Nephron (organoid): Measurements from ENCODE around the gene SLC22A23.

Source experiments
- H3K27ac Mint-ChIP-seq, 3 experiments: 2 replicates each; pipeline ENCODE4 v1.8.0; 2020; ENCODE audit warnings: mixed read lengths in 3 of 3, mild to moderate bottlenecking in 2 of 3, moderate library complexity in 1 of 3
- H3K27me3 Mint-ChIP-seq: 2 replicates; pipeline ENCODE4 v1.8.0; 2021; ENCODE audit warnings: low read depth, mild to moderate bottlenecking, moderate library complexity, mixed read lengths
- H3K36me3 Mint-ChIP-seq: 2 replicates; pipeline ENCODE4 v1.8.0; 2020; ENCODE audit warnings: low read depth, mixed read lengths
- H3K4me1 Mint-ChIP-seq: 2 replicates; pipeline ENCODE4 v1.8.0; 2020; ENCODE audit warnings: mixed read lengths
- H3K4me3 Mint-ChIP-seq, 3 experiments: 2 replicates each; pipeline ENCODE4 v1.8.0; 2020; ENCODE audit warnings: mild to moderate bottlenecking in 3 of 3, mixed read lengths in 3 of 3, moderate library complexity in 2 of 3
- H3K9me3 Mint-ChIP-seq: 2 replicates; pipeline ENCODE4 v1.8.0; 2020; ENCODE audit warnings: mixed read lengths
- CTCF ChIP-seq, 3 experiments: fragments of 200-600 bp; sonication (generic); IDR thresholded peaks; one replicate each; pipeline ENCODE4 v1.5.0; 2021; ENCODE audit warnings: antibody characterized with exemption in 3 of 3; ENCODE audit not compliant: unreplicated experiment in 3 of 3

The SLC22A23 gene

DNA sequence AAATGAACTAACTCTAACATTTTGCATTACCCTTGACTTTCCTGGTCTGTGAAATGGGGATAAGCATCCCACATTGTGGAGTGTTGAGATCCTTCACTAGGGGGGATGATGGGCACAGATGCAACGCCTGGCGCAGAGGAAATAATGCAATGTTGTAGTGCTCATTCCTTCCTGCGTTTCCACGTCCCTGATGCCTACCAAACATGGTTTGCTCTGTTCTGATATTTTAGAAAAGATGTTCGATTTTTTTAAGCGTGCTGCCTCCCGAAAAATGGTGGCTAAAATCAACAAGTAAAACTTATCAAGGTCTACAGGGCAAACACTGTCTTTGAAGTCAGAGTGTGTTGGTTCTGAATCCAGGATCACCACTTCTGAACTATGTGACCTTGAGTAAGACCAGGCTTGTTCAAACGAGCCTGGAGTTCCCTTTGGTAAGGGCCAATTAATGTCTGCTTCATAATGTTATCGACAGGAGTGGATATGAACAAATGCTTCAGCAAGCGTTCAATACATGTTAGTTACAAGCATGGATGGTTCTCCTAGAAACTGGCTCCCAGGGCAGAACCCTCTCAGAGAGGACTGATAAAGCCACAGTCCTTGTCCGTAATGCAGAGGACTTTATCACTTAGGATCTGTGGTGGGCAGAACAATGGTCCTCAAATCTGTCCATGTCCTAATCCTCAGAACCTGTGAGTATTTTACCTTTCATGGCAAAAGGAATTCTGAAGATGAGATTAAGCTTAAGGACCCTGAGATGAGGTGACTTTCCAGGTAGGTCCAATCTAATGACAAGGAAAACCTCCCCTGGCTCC lies 44.7 kb downstream of the SLC22A23 start:
- Mint-ChIP-seq H3K4me1 (peaks cover 17% of the 10 kb centered on the region), H3K9me3 (peaks cover 4% of the 10 kb centered on the region), H3K27ac (no peak overlapping the region), H3K27me3 (peaks cover 20% of the 10 kb centered on the region), H3K4me3 (no peak overlapping the region), H3K36me3 (peaks cover 20% of the 10 kb centered on the region)
- no peak for TF ChIP-seq CTCF (IDR thresholded peaks at IDR 0.05; ENCODE audit: unreplicated experiment in 3 of 3)

DNA sequence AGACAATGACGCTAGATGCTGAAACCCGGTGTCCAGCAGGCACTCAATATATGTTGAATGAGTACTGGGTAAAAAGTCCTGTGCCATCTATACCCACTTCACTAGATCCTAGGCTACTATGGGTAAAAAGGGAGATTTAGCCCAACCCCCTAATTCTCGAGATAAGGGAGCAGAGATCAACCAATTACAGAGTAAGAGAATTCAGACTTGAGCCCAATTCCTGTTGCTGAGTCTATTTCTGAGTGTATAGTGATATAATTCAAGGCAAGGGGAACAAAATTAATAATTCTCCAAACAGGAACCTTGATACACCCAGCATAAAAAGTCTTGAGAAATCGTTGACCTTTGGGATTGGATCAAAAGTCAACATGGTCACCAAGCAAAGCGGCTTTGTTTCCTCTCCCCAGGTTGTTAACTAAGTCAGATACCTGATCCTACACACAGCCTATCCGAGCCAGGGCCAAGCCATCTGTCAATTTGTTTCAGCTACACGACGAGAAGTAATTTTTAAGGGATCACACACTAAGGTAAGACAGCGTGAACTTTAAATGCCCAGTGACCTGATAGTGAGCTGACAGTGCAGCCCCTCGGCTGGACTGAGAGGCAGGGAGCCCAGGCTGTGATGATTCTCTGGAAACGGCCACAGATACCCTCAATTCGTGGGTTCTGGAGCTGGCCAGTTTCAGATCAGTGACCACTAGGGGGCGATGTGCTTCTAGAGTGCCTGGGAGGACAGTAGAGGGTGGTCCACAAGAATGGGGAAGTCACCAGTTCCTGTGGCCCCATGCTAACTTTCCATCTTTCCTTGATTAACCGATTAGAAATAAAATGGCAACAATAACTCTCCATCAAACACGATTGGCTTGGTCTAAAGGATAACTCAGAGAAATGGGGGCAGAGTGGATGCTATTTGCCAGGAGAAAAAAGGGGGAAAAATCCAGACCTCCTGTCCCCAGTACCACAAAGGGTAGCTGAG lies 46.2 kb downstream of the SLC22A23 start:
- Mint-ChIP-seq H3K36me3 (peaks cover 20% of the 10 kb centered on the region), H3K27me3 (peaks cover 22% of the 10 kb centered on the region), H3K27ac (peak overlapping the region in 1 of 3 experiments; percentile 31), H3K4me3 (no peak overlapping the region), H3K4me1 (peaks cover 26% of the 10 kb centered on the region), H3K9me3 (peaks cover 4% of the 10 kb centered on the region)
- peak; percentile 50 to 75 (median 51) for TF ChIP-seq CTCF (IDR thresholded peaks at IDR 0.05; ENCODE audit: unreplicated experiment in 3 of 3)

- peaks cover 19% of the 10 kb centered on the region for H3K27me3 Mint-ChIP-seq
- peaks cover 20% of the 10 kb centered on the region for H3K36me3 Mint-ChIP-seq
- no peak overlapping the region for H3K27ac Mint-ChIP-seq
- peaks cover 19% of the 10 kb centered on the region for H3K4me1 Mint-ChIP-seq
- no peak for TF ChIP-seq CTCF (IDR thresholded peaks at IDR 0.05; ENCODE audit: unreplicated experiment in 3 of 3)
- H3K4me3 Mint-ChIP-seq, result no peak overlapping the region
- H3K9me3 Mint-ChIP-seq, result peaks cover 4% of the 10 kb centered on the region
These were observed 47.0 kb downstream of the SLC22A23 start for GRCh38 chr6:3409699-3410384.

GRCh38 chr6:3408665-3409064 lies 48.2 kb downstream of the SLC22A23 start:
- H3K27ac Mint-ChIP-seq, result no peak overlapping the region
- H3K27me3 Mint-ChIP-seq, result peaks cover 19% of the 10 kb centered on the region
- no peak overlapping the region for H3K4me3 Mint-ChIP-seq
- H3K4me1 Mint-ChIP-seq, result peaks cover 19% of the 10 kb centered on the region
- peaks cover 20% of the 10 kb centered on the region for H3K36me3 Mint-ChIP-seq
- TF ChIP-seq CTCF (IDR thresholded peaks at IDR 0.05; ENCODE audit: unreplicated experiment in 3 of 3), result no peak
- peaks cover 4% of the 10 kb centered on the region for H3K9me3 Mint-ChIP-seq

- no peak for TF ChIP-seq CTCF (IDR thresholded peaks at IDR 0.05; ENCODE audit: unreplicated experiment in 3 of 3)
- Mint-ChIP-seq H3K27me3 (peaks cover 19% of the 10 kb centered on the region), H3K27ac (no peak overlapping the region), H3K4me3 (no peak overlapping the region), H3K36me3 (peaks cover 19% of the 10 kb centered on the region), H3K9me3 (peaks cover 4% of the 10 kb centered on the region), H3K4me1 (peaks cover 27% of the 10 kb centered on the region)
These were observed 49.0 kb downstream of the SLC22A23 start for GRCh38 chr6:3407840-3408239.
